ENCODE measurements around the gene CEMIP. TPM values are rescaled to one million over a fixed set of nuclear protein-coding genes. Genes with fewer than 3 reads are reported as not detected.

CEMIP gene
- total RNA-seq, 3 donors from 2014 or later: under 0.01 to 0.66 (median 0.59) TPM

GRCh38 chr15:80800067-80800466 is 20.9 kb downstream of the CEMIP start:
- no peaks in the 10 kb centered on the region for H3K27me3 ChIP-seq
- no peak for DNase-seq (ENCODE audit: low spot score in 2 of 2)
- H3K9me3 ChIP-seq: no peaks in the 10 kb centered on the region
- no peaks in the 10 kb centered on the region for H3K4me1 ChIP-seq
- H3K27ac ChIP-seq: no peak overlapping the region
- no peaks in the 10 kb centered on the region for H3K36me3 ChIP-seq
- TF ChIP-seq CTCF (IDR thresholded peaks at IDR 0.05) (no peak), POLR2AphosphoS5 (IDR thresholded peaks at IDR 0.05) (no peak), POLR2A (IDR thresholded peaks at IDR 0.05) (no peak)
- no peak overlapping the region for H3K4me3 ChIP-seq
- intact Hi-C loops (cut with DNase I; ENCODE audit: low total_unique reads): no loop called here

- Histone ChIP-seq H3K9me3 (no peaks in the 10 kb centered on the region), H3K27me3 (no peaks in the 10 kb centered on the region), H3K36me3 (no peaks in the 10 kb centered on the region), H3K27ac (no peak overlapping the region), H3K4me1 (no peaks in the 10 kb centered on the region), H3K4me3 (no peak overlapping the region)
- TF ChIP-seq CTCF (IDR thresholded peaks at IDR 0.05) (no peak), POLR2A (IDR thresholded peaks at IDR 0.05) (no peak), POLR2AphosphoS5 (IDR thresholded peaks at IDR 0.05) (no peak)
- DNase-seq (ENCODE audit: low spot score in 2 of 2): no peak
- intact Hi-C loops (cut with DNase I; ENCODE audit: low total_unique reads): no loop called here
Measured at GRCh38 chr15:80801891-80802680, 22.9 kb downstream of the CEMIP start.

- H3K4me3 ChIP-seq: no peak overlapping the region
- intact Hi-C loops (cut with DNase I; ENCODE audit: low total_unique reads): no loop called here
Measured at GRCh38 chr15:80803580-80804525, 24.7 kb downstream of the CEMIP start.

GRCh38 chr15:80804970-80805495 is 25.9 kb downstream of the CEMIP start:
- no peak overlapping the region for H3K27ac ChIP-seq
- no peaks in the 10 kb centered on the region for H3K4me1 ChIP-seq
- no peak for TF ChIP-seq CTCF (IDR thresholded peaks at IDR 0.05)
- no peak for TF ChIP-seq POLR2AphosphoS5 (IDR thresholded peaks at IDR 0.05)
- no peak for TF ChIP-seq POLR2A (IDR thresholded peaks at IDR 0.05)
- intact Hi-C loops (cut with DNase I; ENCODE audit: low total_unique reads): loop anchor here (5.0 kb wide), 1 partner anchor 1403 kb away; no protein-coding TSS in a partner anchor
- H3K36me3 ChIP-seq: no peaks in the 10 kb centered on the region
- DNase-seq (ENCODE audit: low spot score in 2 of 2): no peak
- H3K9me3 ChIP-seq: no peaks in the 10 kb centered on the region
- no peaks in the 10 kb centered on the region for H3K27me3 ChIP-seq
- H3K4me3 ChIP-seq: no peak overlapping the region

More at GRCh38 chr15:80803580-80804525, 24.7 kb downstream of the CEMIP start:
- no peaks in the 10 kb centered on the region for H3K4me1 ChIP-seq
- H3K9me3 ChIP-seq: no peaks in the 10 kb centered on the region
- no peak for DNase-seq (ENCODE audit: low spot score in 2 of 2)
- TF ChIP-seq POLR2A (IDR thresholded peaks at IDR 0.05) (no peak), CTCF (IDR thresholded peaks at IDR 0.05) (no peak), POLR2AphosphoS5 (IDR thresholded peaks at IDR 0.05) (no peak)
- no peak overlapping the region for H3K27ac ChIP-seq
- no peaks in the 10 kb centered on the region for H3K36me3 ChIP-seq
- H3K27me3 ChIP-seq: no peaks in the 10 kb centered on the region

All from breast epithelium (tissue), 4 donors.